ENCODE data around the gene HBB. TPM values are rescaled to one million over a fixed set of nuclear protein-coding genes. Genes with fewer than 3 reads are reported as not detected.
"Not testable (repeated sequence)": the region's sequence is repeated elsewhere in the genome, so short reads cannot be mapped to it uniquely, and the experiment has no call there.

Gene HBB
- total RNA-seq, 2 experiments from 2014 or later, result not detected

GRCh38 chr11:5252919-5253265 lies 26.0 kb upstream of the HBB start:
- no peaks in the 10 kb centered on the region for H3K36me3 Mint-ChIP-seq
- H3K27me3 Mint-ChIP-seq, result peaks cover under 1% of the 10 kb centered on the region
- ATAC-seq (no peak), DNase-seq (no peak)
- H3K4me1 Mint-ChIP-seq, result no peaks in the 10 kb centered on the region
- H3K4me3 Mint-ChIP-seq, result no peak overlapping the region
- H3K27ac Mint-ChIP-seq, result no peak overlapping the region
- no peaks in the 10 kb centered on the region for H3K9me3 Mint-ChIP-seq (ENCODE audit: low read depth)
- CTCF ChIA-PET, result no interaction called here

- Mint-ChIP-seq H3K27ac (no peak overlapping the region), H3K27me3 (peaks cover 2% of the 10 kb centered on the region), H3K4me1 (no peaks in the 10 kb centered on the region), H3K9me3 (ENCODE audit: low read depth) (no peaks in the 10 kb centered on the region), H3K4me3 (no peak overlapping the region), H3K36me3 (no peaks in the 10 kb centered on the region)
- CTCF ChIA-PET, result no interaction called here
- ATAC-seq (no peak), DNase-seq (no peak)
Observed at GRCh38 chr11:5252192-5252918, 25.5 kb upstream of the HBB start.

- Mint-ChIP-seq H3K27ac (no peak overlapping the region), H3K36me3 (no peaks in the 10 kb centered on the region), H3K4me3 (no peak overlapping the region), H3K27me3 (peaks cover 2% of the 10 kb centered on the region), H3K9me3 (ENCODE audit: low read depth) (no peaks in the 10 kb centered on the region), H3K4me1 (no peaks in the 10 kb centered on the region)
- CTCF ChIA-PET, result no interaction called here
- DNase-seq (no peak), ATAC-seq (no peak)
Observed at GRCh38 chr11:5251746-5252145, 24.9 kb upstream of the HBB start.

GRCh38 chr11:5250543-5251204 lies 23.8 kb upstream of the HBB start:
- Mint-ChIP-seq H3K27ac (no peak overlapping the region), H3K36me3 (no peaks in the 10 kb centered on the region), H3K4me3 (no peak overlapping the region), H3K9me3 (ENCODE audit: low read depth) (no peaks in the 10 kb centered on the region), H3K4me1 (no peaks in the 10 kb centered on the region), H3K27me3 (peaks cover 2% of the 10 kb centered on the region)
- ATAC-seq (no peak), DNase-seq (no peak)
- CTCF ChIA-PET, result no interaction called here

- H3K4me1 Mint-ChIP-seq; ATAC-seq; DNase-seq; H3K36me3 Mint-ChIP-seq; H3K27me3 Mint-ChIP-seq; CTCF ChIA-PET; H3K9me3 Mint-ChIP-seq (ENCODE audit: low read depth); H3K4me3 Mint-ChIP-seq; H3K27ac Mint-ChIP-seq: not testable (repeated sequence)
Observed at GRCh38 chr11:5249807-5250396, 23.0 kb upstream of the HBB start, which contains the start of gene HBG1. HBG1 (minus strand) TSS chr11:5249857; CDS start chr11:5249804, 53 bp downstream.

- ATAC-seq; H3K4me1 Mint-ChIP-seq; H3K36me3 Mint-ChIP-seq; CTCF ChIA-PET; H3K27ac Mint-ChIP-seq; H3K4me3 Mint-ChIP-seq; H3K27me3 Mint-ChIP-seq; DNase-seq; H3K9me3 Mint-ChIP-seq (ENCODE audit: low read depth): not testable (repeated sequence)
Observed at GRCh38 chr11:5248498-5248897, 21.6 kb upstream of the HBB start.

- DNase-seq, result no peak
- Mint-ChIP-seq H3K4me1 (no peaks in the 10 kb centered on the region), H3K9me3 (ENCODE audit: low read depth) (no peaks in the 10 kb centered on the region), H3K36me3 (no peaks in the 10 kb centered on the region), H3K4me3 (no peak overlapping the region), H3K27ac (no peak overlapping the region), H3K27me3 (peaks cover 2% of the 10 kb centered on the region)
- no peak for ATAC-seq
- CTCF ChIA-PET, result no interaction called here
Observed at GRCh38 chr11:5247472-5248192, 20.8 kb upstream of the HBB start.

GRCh38 chr11:5246772-5247471 lies 20.1 kb upstream of the HBB start:
- no peak for ATAC-seq
- H3K36me3 Mint-ChIP-seq, result no peaks in the 10 kb centered on the region

GRCh38 chr11:5245155-5245554 lies 18.3 kb upstream of the HBB start:
- no peak for DNase-seq
- no peak overlapping the region for H3K27ac Mint-ChIP-seq
- no peaks in the 10 kb centered on the region for H3K4me1 Mint-ChIP-seq

More at GRCh38 chr11:5246772-5247471, 20.1 kb upstream of the HBB start:
- Mint-ChIP-seq H3K9me3 (ENCODE audit: low read depth) (no peaks in the 10 kb centered on the region), H3K27me3 (peaks cover 2% of the 10 kb centered on the region), H3K27ac (no peak overlapping the region), H3K4me1 (no peaks in the 10 kb centered on the region), H3K4me3 (no peak overlapping the region)
- DNase-seq, result no peak
- CTCF ChIA-PET, result no interaction called here

GRCh38 chr11:5243816-5244180 lies 16.9 kb upstream of the HBB start:
- H3K4me3 Mint-ChIP-seq, result no peak overlapping the region
- no peak for ATAC-seq
- no peak overlapping the region for H3K27ac Mint-ChIP-seq
- peaks cover 2% of the 10 kb centered on the region for H3K27me3 Mint-ChIP-seq
- no peaks in the 10 kb centered on the region for H3K4me1 Mint-ChIP-seq
- H3K36me3 Mint-ChIP-seq, result no peaks in the 10 kb centered on the region
- CTCF ChIA-PET, result no interaction called here
- no peak for DNase-seq
- H3K9me3 Mint-ChIP-seq (ENCODE audit: low read depth), result no peaks in the 10 kb centered on the region

More at GRCh38 chr11:5245155-5245554, 18.3 kb upstream of the HBB start:
- Mint-ChIP-seq H3K4me3 (no peak overlapping the region), H3K9me3 (ENCODE audit: low read depth) (no peaks in the 10 kb centered on the region), H3K36me3 (no peaks in the 10 kb centered on the region), H3K27me3 (peaks cover 2% of the 10 kb centered on the region)
- CTCF ChIA-PET, result no interaction called here
- no peak for ATAC-seq

GRCh38 chr11:5242933-5243815 lies 16.3 kb upstream of the HBB start:
- no peak for ATAC-seq
- no peaks in the 10 kb centered on the region for H3K36me3 Mint-ChIP-seq

GRCh38 chr11:5242208-5242607 lies 15.3 kb upstream of the HBB start:
- H3K27me3 Mint-ChIP-seq, result peaks cover 5% of the 10 kb centered on the region
- H3K4me3 Mint-ChIP-seq, result no peak overlapping the region
- no peaks in the 10 kb centered on the region for H3K36me3 Mint-ChIP-seq
- no peak overlapping the region for H3K27ac Mint-ChIP-seq
- no peak for ATAC-seq
- CTCF ChIA-PET, result no interaction called here
- no peaks in the 10 kb centered on the region for H3K4me1 Mint-ChIP-seq
- no peak for DNase-seq
- H3K9me3 Mint-ChIP-seq (ENCODE audit: low read depth), result no peaks in the 10 kb centered on the region

More at GRCh38 chr11:5242933-5243815, 16.3 kb upstream of the HBB start:
- Mint-ChIP-seq H3K27ac (no peak overlapping the region), H3K4me3 (no peak overlapping the region), H3K9me3 (ENCODE audit: low read depth) (no peaks in the 10 kb centered on the region), H3K4me1 (no peaks in the 10 kb centered on the region), H3K27me3 (peaks cover 4% of the 10 kb centered on the region)
- no peak for DNase-seq
- CTCF ChIA-PET, result no interaction called here

Data from activated CD8-positive, alpha-beta memory T cell treated with anti-CD3 and anti-CD28 coated beads, Interleukin-2, amount 10 ng/mL, durations not matched to agents 7 days and 5 days (primary cell).